Fibroblast of pulmonary artery (primary cell): ENCODE results near the gene DCAF8.

Experiments used
- DNase-seq: peaks from one replicate; pipeline ENCODE4 v3.0.0-alpha.2; 2010; ENCODE audit warnings: low read depth
- H3K4me3 ChIP-seq: replicated peaks from 2 replicates; pipeline ENCODE4 v1.5.1; 2011; ENCODE audit warnings: low read depth, mild to moderate bottlenecking, control low read depth, low read length, moderate library complexity
- TF ChIP-seq, protein P1 (sequence below): IDR thresholded peaks from 2 replicates; pipeline ENCODE4 v1.5.1; 2011; ENCODE audit warnings: mild to moderate bottlenecking, control low read depth, low read length, inconsistent platforms; ENCODE audit errors: missing control alignments

DCAF8 gene

DNA sequence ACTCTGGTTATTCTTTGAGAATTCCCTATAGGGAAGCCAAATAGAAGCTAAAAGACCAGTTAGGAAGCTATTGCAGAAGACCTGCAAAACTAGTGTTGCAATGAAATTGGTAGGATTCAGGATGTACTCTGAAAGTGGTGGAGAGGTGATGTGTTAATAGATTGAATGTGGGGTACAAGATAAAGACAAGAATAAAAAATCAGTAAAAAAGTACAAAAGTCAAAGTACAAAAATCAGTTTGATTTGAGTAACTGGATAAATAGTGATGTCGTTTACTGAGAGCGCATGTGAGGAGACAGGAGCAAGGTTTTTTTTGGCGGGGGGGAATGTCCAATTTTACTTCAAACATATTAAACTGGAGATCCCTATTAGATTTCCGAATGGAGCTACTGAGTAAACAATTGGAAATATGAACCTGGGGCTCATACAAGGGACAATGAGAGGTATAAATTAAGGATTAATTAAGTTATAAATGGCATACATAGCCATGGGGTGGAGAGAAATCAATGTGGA, 2.5 kb upstream of the DCAF8 start:
- H3K4me3 ChIP-seq, result no peak overlapping the region
- TF ChIP-seq, protein P1, sequence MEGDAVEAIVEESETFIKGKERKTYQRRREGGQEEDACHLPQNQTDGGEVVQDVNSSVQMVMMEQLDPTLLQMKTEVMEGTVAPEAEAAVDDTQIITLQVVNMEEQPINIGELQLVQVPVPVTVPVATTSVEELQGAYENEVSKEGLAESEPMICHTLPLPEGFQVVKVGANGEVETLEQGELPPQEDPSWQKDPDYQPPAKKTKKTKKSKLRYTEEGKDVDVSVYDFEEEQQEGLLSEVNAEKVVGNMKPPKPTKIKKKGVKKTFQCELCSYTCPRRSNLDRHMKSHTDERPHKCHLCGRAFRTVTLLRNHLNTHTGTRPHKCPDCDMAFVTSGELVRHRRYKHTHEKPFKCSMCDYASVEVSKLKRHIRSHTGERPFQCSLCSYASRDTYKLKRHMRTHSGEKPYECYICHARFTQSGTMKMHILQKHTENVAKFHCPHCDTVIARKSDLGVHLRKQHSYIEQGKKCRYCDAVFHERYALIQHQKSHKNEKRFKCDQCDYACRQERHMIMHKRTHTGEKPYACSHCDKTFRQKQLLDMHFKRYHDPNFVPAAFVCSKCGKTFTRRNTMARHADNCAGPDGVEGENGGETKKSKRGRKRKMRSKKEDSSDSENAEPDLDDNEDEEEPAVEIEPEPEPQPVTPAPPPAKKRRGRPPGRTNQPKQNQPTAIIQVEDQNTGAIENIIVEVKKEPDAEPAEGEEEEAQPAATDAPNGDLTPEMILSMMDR, result no peak
- no peak for DNase-seq

DNA sequence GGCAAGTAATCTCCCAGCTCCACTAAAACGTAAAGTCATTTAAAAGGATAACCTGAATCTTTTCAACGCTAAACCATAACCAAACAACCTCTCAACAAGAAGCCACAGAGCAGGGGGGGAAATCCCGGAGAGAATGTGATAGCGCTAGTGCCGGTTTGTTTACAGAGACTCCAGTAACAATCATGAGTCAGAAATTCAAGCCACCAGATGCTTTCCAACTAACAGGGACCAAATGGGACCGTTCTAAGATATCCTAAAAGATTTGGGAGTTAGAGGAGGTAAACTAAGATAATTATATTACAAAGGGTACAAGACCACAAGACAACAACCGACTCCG, 825 bp downstream of the DCAF8 start:
- H3K4me3 ChIP-seq, result peak overlapping the region; percentile 97
- TF ChIP-seq, protein P1, result no peak
- DNase-seq, result peak; percentile 74

DNA sequence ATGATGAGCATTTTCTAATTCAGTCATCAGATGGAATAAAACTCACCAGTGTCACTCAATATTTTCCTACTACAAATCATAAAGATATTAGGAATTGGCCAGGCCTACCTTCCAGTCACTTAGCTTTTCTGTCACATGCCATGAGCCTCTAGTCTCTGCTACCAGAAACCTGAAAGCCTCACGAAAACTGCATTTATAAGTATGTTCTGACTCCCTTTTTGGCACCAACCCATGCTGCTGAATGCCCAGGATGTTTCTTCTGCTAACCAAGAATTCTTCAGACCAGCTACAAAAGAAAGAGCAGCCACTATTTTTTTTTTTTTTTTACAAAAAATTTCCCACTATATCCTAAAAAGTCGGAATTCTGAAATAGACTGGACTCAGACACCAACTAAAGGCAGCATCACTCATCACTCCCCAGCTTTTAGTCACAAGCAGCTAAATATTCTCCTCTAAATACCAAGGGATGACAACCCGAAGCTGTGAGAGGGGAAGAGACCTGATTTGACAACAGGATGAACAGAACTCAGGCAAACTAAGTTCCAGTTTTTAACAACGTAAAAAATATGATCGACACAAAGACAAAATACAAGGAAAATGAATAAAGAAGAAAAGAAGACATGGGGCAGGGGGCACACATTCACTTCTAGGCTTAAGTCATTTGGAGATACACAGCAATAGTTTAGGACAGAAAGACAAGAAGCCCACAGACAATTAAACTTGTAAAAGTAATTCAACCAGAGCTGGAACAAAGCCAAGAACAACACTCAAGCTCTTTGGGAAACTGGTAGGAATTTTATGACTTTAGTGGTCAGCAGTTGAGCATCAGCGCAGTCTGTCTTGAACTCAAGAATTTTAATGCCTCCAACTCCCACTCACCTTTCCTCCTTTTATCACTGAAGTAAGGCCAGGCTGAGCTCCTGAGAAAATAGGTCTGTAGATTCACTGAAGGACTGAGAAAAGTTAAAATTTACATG, 1.7 kb downstream of the DCAF8 start:
- H3K4me3 ChIP-seq, result peak overlapping the region; percentile 97
- DNase-seq, result peak; percentile 93
- TF ChIP-seq, protein P1, result no peak

DNA sequence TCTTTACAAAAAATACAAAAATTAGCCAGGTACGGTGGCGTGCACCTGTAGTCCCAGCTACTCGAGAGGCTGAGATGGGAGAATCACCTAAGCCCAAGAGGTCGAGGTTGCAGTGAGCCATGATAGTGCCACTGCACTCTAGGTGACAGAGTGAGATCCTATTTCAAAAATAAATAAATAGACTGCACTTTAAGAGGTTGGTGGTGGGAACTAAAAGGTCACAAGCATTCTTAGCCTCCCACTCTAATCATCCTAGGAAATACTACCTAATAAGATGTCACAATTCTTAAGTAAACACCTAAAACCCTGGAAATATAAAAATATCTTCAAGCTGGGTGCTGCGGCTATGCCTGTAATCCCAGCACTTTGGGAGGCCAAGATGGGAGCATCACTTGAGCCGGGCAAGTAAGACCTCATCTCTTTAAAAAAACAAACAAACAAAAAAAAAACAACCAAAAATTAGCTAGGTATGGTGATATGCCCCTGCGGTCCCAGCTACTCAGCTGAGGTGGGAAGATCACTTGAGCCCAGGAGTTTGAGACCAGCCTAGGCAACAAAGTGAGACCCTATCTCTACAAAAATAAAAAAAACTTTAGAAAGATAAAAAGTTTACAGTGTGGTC, 4.1 kb downstream of the DCAF8 start:
- no peak for DNase-seq
- TF ChIP-seq, protein P1, result no peak
- no peak overlapping the region for H3K4me3 ChIP-seq

DNA sequence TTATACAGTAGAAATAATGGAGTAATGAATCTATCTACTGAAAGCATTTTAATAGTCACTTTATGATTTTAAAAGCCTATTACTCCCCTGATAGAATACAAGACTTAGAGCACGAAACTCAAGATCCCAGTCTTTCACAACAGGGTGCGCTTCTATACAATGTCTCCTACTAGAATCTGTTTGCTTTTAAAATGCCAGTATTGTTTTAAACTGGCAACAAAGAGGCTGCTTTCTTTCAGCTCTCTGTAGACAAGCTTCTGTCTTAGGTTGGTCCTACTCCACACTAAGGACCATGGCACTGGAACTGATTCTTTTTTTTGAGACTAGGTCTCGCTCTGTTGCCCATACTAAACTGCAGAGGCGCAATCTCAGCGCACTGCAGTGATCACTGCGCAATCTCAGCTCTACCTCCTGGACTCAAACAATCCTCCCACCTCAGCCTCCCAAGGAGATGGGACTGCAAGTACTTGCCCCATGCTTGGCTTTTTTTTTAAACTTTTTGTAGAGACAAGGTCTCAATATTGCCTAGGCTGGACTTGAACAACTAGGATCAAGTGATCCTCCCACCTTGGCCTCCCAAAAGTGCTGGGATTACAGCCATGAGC, 4.8 kb downstream of the DCAF8 start:
- H3K4me3 ChIP-seq, result no peak overlapping the region
- DNase-seq, result no peak
- TF ChIP-seq, protein P1, result no peak

DNA sequence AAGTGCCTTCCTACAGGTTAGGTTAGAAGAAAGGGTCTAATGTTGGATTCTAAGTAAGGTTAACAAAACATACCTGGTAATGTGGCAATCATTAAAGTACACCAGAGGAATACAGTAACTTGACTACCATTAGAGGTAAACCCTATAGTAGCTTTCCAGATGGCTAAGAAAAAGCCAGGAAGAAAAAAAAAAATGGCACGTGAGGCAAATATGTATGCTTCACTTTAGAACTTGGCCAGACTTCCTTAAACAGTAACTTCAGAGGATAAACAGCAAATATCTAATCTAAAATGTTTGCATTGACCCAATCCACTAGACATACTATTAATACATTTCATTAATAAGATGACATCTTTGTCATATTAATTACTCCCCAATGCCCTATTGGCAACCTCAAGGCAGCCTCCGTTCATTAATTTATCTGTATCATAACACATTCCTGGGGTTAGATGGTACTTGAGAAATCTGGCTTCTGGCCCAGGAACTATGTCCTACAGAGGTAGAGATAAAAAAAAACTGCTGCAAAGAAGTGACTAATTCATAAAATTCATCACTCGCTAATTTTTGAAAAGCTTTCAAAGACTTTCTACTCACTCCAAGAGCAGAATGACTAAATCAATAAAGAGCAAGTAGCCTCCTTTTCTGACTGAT, 5.8 kb downstream of the DCAF8 start:
- DNase-seq, result peak; percentile 79
- TF ChIP-seq, protein P1, result no peak
- no peak overlapping the region for H3K4me3 ChIP-seq
